Medulla oblongata (tissue), 1 donor: ENCODE results near the gene ZNF397.

Experiments
- DNase-seq: peaks from one replicate; pipeline ENCODE4 v3.0.0-alpha.2; 2015; ENCODE audit errors: extremely low spot score

The ZNF397 gene

GRCh38 chr18:35291166-35291565 lies 50.3 kb downstream of the ZNF397 start:
- DNase-seq, result no peak

GRCh38 chr18:35296060-35296459 lies 55.2 kb downstream of the ZNF397 start:
- no peak for DNase-seq

GRCh38 chr18:35303610-35304009 lies 62.8 kb downstream of the ZNF397 start:
- no peak for DNase-seq

- DNase-seq, result no peak
These were observed 65.9 kb downstream of the ZNF397 start for GRCh38 chr18:35306588-35307250.
